IMR-90 (cell line): Measurements from ENCODE around the gene CNKSR3. TPM values are rescaled to one million over a fixed set of nuclear protein-coding genes. Genes with fewer than 3 reads are reported as not detected.

Experiments used
- ATAC-seq: fragments of 200-7000 bp; cut with Tn5 transposase; 2 replicates; pipeline ENCODE4 v1.9.1; 2020; ENCODE audit warnings: low read depth, mild to moderate bottlenecking, moderate library complexity
- BruUV-seq: library from RNA; stranded (reverse); fragments of 400-500 nt; replicated peaks from 2 replicates; lab custom pipeline; 2021; lab: Mats Ljungman, UMichigan
- CTCF ChIA-PET: fragments of 300-600 bp; formaldehyde crosslinking; extraction: SDS; loops from one replicate; lab custom pipeline; 2021; ENCODE audit warnings: antibody characterized with exemption; lab: Yijun Ruan, JAX
- POLR2A ChIA-PET: fragments of 300-600 bp; sonication (Branson Sonifier 250); formaldehyde crosslinking; loops from one replicate; lab custom pipeline; 2022; ENCODE audit warnings: antibody characterized with exemption; ENCODE audit not compliant: unreplicated experiment; lab: Charles Lee
- DNase-seq: peaks from one replicate; pipeline ENCODE4 v3.0.0; 2013
- H2AFZ ChIP-seq: replicated peaks from 2 replicates; pipeline ENCODE3; 2013; ENCODE audit warnings: low read length, mild to moderate bottlenecking; ENCODE audit not compliant: poor library complexity
- H2AK5ac ChIP-seq: 2 replicates; pipeline ENCODE4 v1.6.1; 2013; ENCODE audit warnings: low read depth, low read length, inconsistent platforms
- H2AK9ac ChIP-seq: replicated peaks from 2 replicates; pipeline ENCODE3; 2013; ENCODE audit warnings: mild to moderate bottlenecking, low read depth, low read length, moderate library complexity; ENCODE audit not compliant: poor library complexity
- H2BK120ac ChIP-seq: 2 replicates; pipeline ENCODE4 v1.6.1; 2013; ENCODE audit warnings: low read depth, low read length, inconsistent platforms
- H2BK15ac ChIP-seq: 3 replicates; pipeline ENCODE4 v1.6.1; 2013; ENCODE audit warnings: low read depth, low read length, inconsistent platforms
- H2BK20ac ChIP-seq: 2 replicates; pipeline ENCODE4 v1.6.1; 2013; ENCODE audit warnings: low read depth, mild to moderate bottlenecking, inconsistent platforms, low read length, moderate library complexity
- H2BK5ac ChIP-seq: 2 replicates; pipeline ENCODE4 v1.6.1; 2013; ENCODE audit warnings: mild to moderate bottlenecking, low read depth, low read length, inconsistent platforms; ENCODE audit not compliant: poor library complexity, severe bottlenecking
- H3K14ac ChIP-seq: replicated peaks from 2 replicates; pipeline ENCODE4 v1.6.1; 2013; ENCODE audit warnings: low read depth, low read length, inconsistent platforms
- H3K18ac ChIP-seq: 2 replicates; pipeline ENCODE4 v1.6.1; 2013; ENCODE audit warnings: low read depth, low read length, control low read depth
- H3K23ac ChIP-seq: 2 replicates; pipeline ENCODE4 v1.6.1; 2013; ENCODE audit warnings: low read depth, low read length, inconsistent platforms
- H3K27ac ChIP-seq: 2 replicates; pipeline ENCODE4 v1.5.1; 2013; ENCODE audit warnings: mild to moderate bottlenecking, control low read depth, low read length; ENCODE audit not compliant: insufficient read depth
- H3K27me3 ChIP-seq: 2 replicates; pipeline ENCODE4 v1.6.1; 2013; ENCODE audit warnings: low read length; ENCODE audit not compliant: control insufficient read depth, insufficient read depth
- H3K36me3 ChIP-seq: 2 replicates; pipeline ENCODE4 v1.6.1; 2013; ENCODE audit warnings: low read length, mixed read lengths; ENCODE audit not compliant: control insufficient read depth, insufficient read depth
- H3K4ac ChIP-seq: 2 replicates; pipeline ENCODE4 v1.6.1; 2013; ENCODE audit warnings: low read depth, low read length, inconsistent platforms
- H3K4me1 ChIP-seq: 2 replicates; pipeline ENCODE4 v1.6.1; 2013; ENCODE audit warnings: low read length, mixed read lengths; ENCODE audit not compliant: control insufficient read depth, insufficient read depth
- H3K4me2 ChIP-seq: 2 replicates; pipeline ENCODE4 v1.6.1; 2013; ENCODE audit warnings: low read depth, mild to moderate bottlenecking, control low read depth, low read length, moderate library complexity
- H3K4me3 ChIP-seq: 2 replicates; pipeline ENCODE4 v1.5.1; 2013; ENCODE audit warnings: low read depth, mild to moderate bottlenecking, control low read depth, low read length, moderate library complexity; ENCODE audit not compliant: insufficient read depth
- H3K56ac ChIP-seq: 2 replicates; pipeline ENCODE4 v1.6.1; 2013; ENCODE audit warnings: low read length, inconsistent platforms; ENCODE audit not compliant: insufficient read depth; ENCODE audit errors: extremely low read depth
- H3K79me1 ChIP-seq, 2 experiments: 2 replicates each; pipeline ENCODE4 v1.6.1; 2013; ENCODE audit warnings: low read length in 2 of 2, inconsistent platforms in 1 of 2, low read depth in 1 of 2
- H3K9ac ChIP-seq: 2 replicates; pipeline ENCODE4 v1.6.1; 2013; ENCODE audit warnings: low read depth, low read length, control low read depth
- H3K9me1 ChIP-seq: 2 replicates; pipeline ENCODE4 v1.6.1; 2013; ENCODE audit warnings: low read length, inconsistent platforms; ENCODE audit not compliant: insufficient read depth
- H3K9me3 ChIP-seq: 2 replicates; pipeline ENCODE4 v1.6.1; 2013; ENCODE audit warnings: low read length; ENCODE audit not compliant: control insufficient read depth, insufficient read depth
- H4K20me1 ChIP-seq: 2 replicates; pipeline ENCODE4 v1.6.1; 2013; ENCODE audit warnings: low read length, inconsistent platforms; ENCODE audit not compliant: insufficient read depth
- H4K5ac ChIP-seq: 2 replicates; pipeline ENCODE4 v1.6.1; 2013; ENCODE audit warnings: mild to moderate bottlenecking, low read depth, low read length, control low read depth
- H4K8ac ChIP-seq, 2 experiments: 2 replicates each; pipeline ENCODE4 v1.6.1; 2013; ENCODE audit warnings: low read depth in 2 of 2, low read length in 2 of 2, control low read depth in 1 of 2, inconsistent platforms in 1 of 2
- H4K91ac ChIP-seq: 2 replicates; pipeline ENCODE4 v1.6.1; 2013; ENCODE audit warnings: low read depth, low read length, inconsistent platforms; ENCODE audit not compliant: insufficient read depth
- BHLHE40 ChIP-seq: fragments of 150-350 bp; IDR thresholded peaks from 2 replicates; pipeline ENCODE4 v1.6.1; 2016; ENCODE audit warnings: mild to moderate bottlenecking, low read depth, low read length
- CEBPB ChIP-seq: IDR thresholded peaks from 2 replicates; pipeline ENCODE4 v1.6.1; 2012; ENCODE audit warnings: low read depth, low read length, improper control_type of control experiment
- CHD1 ChIP-seq: IDR thresholded peaks from 2 replicates; pipeline ENCODE4 v1.6.1; 2012; ENCODE audit warnings: low read depth, low read length, improper control_type of control experiment
- CTCF ChIP-seq: conservative IDR thresholded peaks from 2 replicates; pipeline ENCODE4 v1.5.1; 2012; ENCODE audit warnings: mild to moderate bottlenecking, low read depth, low read length, improper control_type of control experiment
- ELK1 ChIP-seq: fragments of 150-350 bp; IDR thresholded peaks from 2 replicates; pipeline ENCODE4 v1.6.1; 2016; ENCODE audit warnings: low read depth, mild to moderate bottlenecking, low read length, moderate library complexity, borderline replicate concordance
- FOS ChIP-seq: fragments of 150-350 bp; IDR thresholded peaks from 2 replicates; pipeline ENCODE4 v1.6.1; 2016; ENCODE audit warnings: low read depth, low read length
- MAFK ChIP-seq: IDR thresholded peaks from 2 replicates; pipeline ENCODE4 v1.6.1; 2012; ENCODE audit warnings: low read depth, low read length, improper control_type of control experiment
- MAZ ChIP-seq: IDR thresholded peaks from 2 replicates; pipeline ENCODE4 v1.6.1; 2012; ENCODE audit warnings: low read depth, mild to moderate bottlenecking, low read length, improper control_type of control experiment, moderate library complexity, borderline replicate concordance
- MXI1 ChIP-seq: IDR thresholded peaks from 2 replicates; pipeline ENCODE4 v1.6.1; 2012; ENCODE audit warnings: low read depth, mild to moderate bottlenecking, low read length, moderate library complexity, borderline replicate concordance
- NFE2L2 ChIP-seq: fragments of 150-350 bp; IDR thresholded peaks from 2 replicates; pipeline ENCODE4 v1.6.1; 2016; ENCODE audit warnings: low read depth, mild to moderate bottlenecking, low read length
- POLR2A ChIP-seq: IDR thresholded peaks from 2 replicates; pipeline ENCODE4 v1.6.1; 2012; ENCODE audit warnings: mild to moderate bottlenecking, low read depth, low read length
- RAD21 ChIP-seq: IDR thresholded peaks from 2 replicates; pipeline ENCODE4 v1.6.1; 2012; ENCODE audit warnings: low read length, improper control_type of control experiment
- RCOR1 ChIP-seq: IDR thresholded peaks from 2 replicates; pipeline ENCODE4 v1.6.1; 2012; ENCODE audit warnings: mild to moderate bottlenecking, low read length, improper control_type of control experiment; ENCODE audit not compliant: insufficient replicate concordance
- RFX5 ChIP-seq: IDR thresholded peaks from 2 replicates; pipeline ENCODE4 v1.8.0; 2012; ENCODE audit warnings: low read depth, mild to moderate bottlenecking, low read length, moderate library complexity
- SMC3 ChIP-seq: fragments of 150-350 bp; IDR thresholded peaks from 2 replicates; pipeline ENCODE4 v1.6.1; 2016; ENCODE audit warnings: low read depth, mild to moderate bottlenecking, antibody characterized with exemption, low read length, moderate library complexity
- USF2 ChIP-seq: fragments of 150-350 bp; IDR thresholded peaks from 2 replicates; pipeline ENCODE4 v1.6.1; 2017; ENCODE audit warnings: mild to moderate bottlenecking, antibody characterized with exemption, low read length, low read depth
- WGBS, 2 experiments: methylation state at CpG; one replicate each; pipeline versions ENCODE4 v1.1.5 to v1.1.7; 2013; ENCODE audit warnings: missing lambda C conversion rate in 2 of 2; ENCODE audit not compliant: insufficient read length in 1 of 2; ENCODE audit errors: extremely low coverage in 2 of 2; 5-methylcytosine and 5-hydroxymethylcytosine counted together
- dilution Hi-C: fragments of 300-500 bp; cut with HindIII; formaldehyde crosslinking; loops from one replicate; pipeline ENCODE4 v1.14.3; 2018; ENCODE audit warnings: low sequenced_read_pairs; ENCODE audit not compliant: unreplicated experiment
- in situ Hi-C: fragments of 300-500 bp; cut with MboI; formaldehyde crosslinking; loops from 3 replicates; pipeline ENCODE4 v1.14.3; 2019; ENCODE audit warnings: low sequenced_read_pairs, inconsistent platforms, mixed read lengths
- intact Hi-C: fragments of 100-400 bp; cut with micrococcal nuclease; formaldehyde crosslinking; loops from 2 replicates; pipeline ENCODE4 v1.10.0; 2022
- polyA plus RNA-seq, 3 experiments: library from polyadenylated mRNA; depleted of rRNA; stranded (reverse); fragments of >200 nt; gene quantifications; 2 replicates each; pipeline ENCODE4 v1.2.3, GENCODE V29; 2012; ENCODE audit warnings: low replicate concordance in 1 of 3
- total RNA-seq: library from RNA; depleted of rRNA; stranded (reverse); fragments of >200 nt; gene quantifications from 2 replicates; pipeline ENCODE4 v1.2.3, GENCODE V29; 2012

CNKSR3 gene
- total and polyA plus RNA-seq, 2 of the 4 experiments (the other 2 are of a cell fraction) = 6.7 to 15.8 TPM

- no peak overlapping the region for H3K4me3 ChIP-seq
- TF ChIP-seq RCOR1 (no peak), RAD21 (no peak), SMC3 (no peak), MAZ (no peak), MXI1 (no peak), BHLHE40 (no peak), USF2 (no peak), ELK1 (no peak), POLR2A (no peak), FOS (no peak), RFX5 (no peak), CHD1 (no peak), CTCF (no peak), NFE2L2 (no peak), CEBPB (no peak), MAFK (no peak)
- H3K4me1 ChIP-seq = peaks cover 2% of the 10 kb centered on the region; the same call in 1 of the 2 replicates
- no peak overlapping the region for H2AFZ ChIP-seq
- no peak overlapping the region for H3K14ac ChIP-seq
- no peak overlapping the region for H4K8ac ChIP-seq
- no peak overlapping the region for H4K91ac ChIP-seq
- H3K27me3 ChIP-seq = no peaks in the 10 kb centered on the region
- H3K36me3 ChIP-seq = no peaks in the 10 kb centered on the region
- 0 out of 2 replicates have a peak, but pooled peaks cover 4% of the 10 kb centered on the region for H4K20me1 ChIP-seq
- no peak overlapping the region for H2AK5ac ChIP-seq
- H4K5ac ChIP-seq = no peak overlapping the region
- in situ Hi-C loops (no loop called here), dilution Hi-C loops (no loop called here), intact Hi-C loops (no loop called here)
- H3K4me2 ChIP-seq = no peak overlapping the region
- H3K18ac ChIP-seq = no peak overlapping the region
- H2BK120ac ChIP-seq = no peak overlapping the region
- no TSS peak for BruUV-seq
- no peak overlapping the region for H2BK20ac ChIP-seq
- no peak overlapping the region for H3K4ac ChIP-seq
- ChIA-PET CTCF (interaction anchor here (0.9 to 1.0 kb wide), 2 partner anchors 17 to 1427 kb away, joined by 4 to 5 read pairs; no protein-coding TSS in a partner anchor), POLR2A (no interaction called here)
- H3K9me1 ChIP-seq = 0 out of 2 replicates have a peak, but pooled peaks cover 5% of the 10 kb centered on the region
- DNase-seq = no peak
- ATAC-seq = no peak
- H2BK15ac ChIP-seq = no peak overlapping the region
- H3K27ac ChIP-seq = no peak overlapping the region
- H3K56ac ChIP-seq = no peak overlapping the region
- no peak overlapping the region for H2BK5ac ChIP-seq
- H3K9ac ChIP-seq = no peak overlapping the region
- no peaks in the 10 kb centered on the region for H3K9me3 ChIP-seq
- WGBS, 2 experiments = no CpG with 5 or more reads among the region's 3 CpGs
- H3K79me1 ChIP-seq = peaks cover 0 to 8% of the 10 kb centered on the region in 2 experiments; a peak in 1 of 4 replicates
- no peak overlapping the region for H3K23ac ChIP-seq
- H2AK9ac ChIP-seq = no peak overlapping the region
Observed at GRCh38 chr6:154514481-154514880, 4.0 kb upstream of the CNKSR3 start.
